Panc1 (cell line): ENCODE data around the gene SUPT16H. TPM values are rescaled to one million over a fixed set of nuclear protein-coding genes. Genes with fewer than 3 reads are reported as not detected.

Experiments
- ATAC-seq: fragments of 200-7000 bp; cut with Tn5 transposase; 2 replicates; pipeline ENCODE4 v1.9.1; 2020; ENCODE audit warnings: mild to moderate bottlenecking, moderate library complexity
- BruUV-seq: library from RNA; stranded (reverse); fragments of 400-500 nt; replicated peaks from 2 replicates; lab custom pipeline; 2021; lab: Mats Ljungman, UMichigan
- CTCF ChIA-PET: fragments of 300-600 bp; sonication (Branson Sonifier 250); formaldehyde crosslinking; loops from one replicate; lab custom pipeline; 2022; ENCODE audit warnings: antibody characterized with exemption; lab: Charles Lee
- POLR2A ChIA-PET: fragments of 300-600 bp; sonication (Branson Sonifier 250); formaldehyde crosslinking; loops from one replicate; lab custom pipeline; 2022; ENCODE audit warnings: antibody characterized with exemption; lab: Charles Lee
- DNase-seq: peaks from one replicate; pipeline ENCODE4 v3.0.0-alpha.2; 2010; ENCODE audit warnings: low read depth, low spot score
- H3K27ac ChIP-seq: 2 replicates; pipeline ENCODE4 v1.5.1; 2011; ENCODE audit warnings: mild to moderate bottlenecking, low read length, inconsistent platforms
- H3K27me3 ChIP-seq: fragments of 200-500 bp; sonication (Bioruptor generic); 2 replicates; pipeline ENCODE4 v1.6.0; 2014; ENCODE audit warnings: low read length, inconsistent platforms; ENCODE audit not compliant: control insufficient read depth, insufficient read depth
- H3K36me3 ChIP-seq: fragments of 200-500 bp; sonication (Bioruptor generic); 2 replicates; pipeline ENCODE4 v1.5.1; 2014; ENCODE audit warnings: inconsistent platforms, mild to moderate bottlenecking, low read length, moderate library complexity; ENCODE audit not compliant: control insufficient read depth, insufficient read depth
- H3K4me1 ChIP-seq: 2 replicates; pipeline ENCODE4 v1.5.1; 2011; ENCODE audit warnings: inconsistent platforms, mild to moderate bottlenecking, low read length, moderate library complexity; ENCODE audit not compliant: control insufficient read depth, insufficient read depth
- H3K4me3 ChIP-seq, 2 experiments: 2 replicates each; pipeline ENCODE4 v1.5.1; 2011 to 2012; ENCODE audit warnings: low read depth in 2 of 2, low read length in 2 of 2, mild to moderate bottlenecking in 2 of 2, inconsistent platforms in 1 of 2, moderate library complexity in 1 of 2
- H3K9me3 ChIP-seq: fragments of 200-500 bp; sonication (Bioruptor generic); 2 replicates; pipeline ENCODE4 v1.5.1; 2014; ENCODE audit warnings: low read depth, mild to moderate bottlenecking, inconsistent platforms, low read length, moderate library complexity; ENCODE audit not compliant: control insufficient read depth, insufficient read depth
- POLR2AphosphoS5 ChIP-seq: IDR thresholded peaks from 2 replicates; pipeline ENCODE4 v1.6.1; 2012; ENCODE audit warnings: mild to moderate bottlenecking, low read depth, low read length, moderate library complexity
- SIN3A ChIP-seq: IDR thresholded peaks from 2 replicates; pipeline ENCODE4 v1.6.1; 2012; ENCODE audit warnings: low read depth, mild to moderate bottlenecking, low read length, moderate library complexity, borderline replicate concordance; ENCODE audit not compliant: insufficient read depth
- TCF7L2 ChIP-seq: IDR thresholded peaks from 2 replicates; pipeline ENCODE4 v1.6.1; 2011; ENCODE audit warnings: mild to moderate bottlenecking, low read depth, low read length, inconsistent platforms
- in situ Hi-C: cut with HindIII; loops from 2 replicates; pipeline ENCODE4 v1.10.0; 2016; ENCODE audit warnings: low sequenced_read_pairs, low pct_unique_long_range_greater_than_20kb
- intact Hi-C: fragments of 100-400 bp; cut with micrococcal nuclease; formaldehyde crosslinking; loops from one replicate; pipeline ENCODE4 v1.10.0; 2022; ENCODE audit not compliant: unreplicated experiment
- total RNA-seq: library from RNA; stranded (reverse); gene quantifications from one replicate; pipeline ENCODE4 v1.2.1, GENCODE V29; 2021; ENCODE audit not compliant: unreplicated experiment
- TF ChIP-seq, protein P1 (sequence below), 2 experiments: IDR thresholded peaks; 2 replicates each; pipeline ENCODE4 v1.6.1; 2011 to 2012; ENCODE audit warnings: low read depth in 2 of 2, control low read depth in 1 of 2, low read length in 1 of 2, mild to moderate bottlenecking in 1 of 2, moderate library complexity in 1 of 2; ENCODE audit not compliant: insufficient read depth in 1 of 2
- TF ChIP-seq, protein P2 (sequence below): fragments of 450-650 bp; IDR thresholded peaks from 2 replicates; pipeline ENCODE4 v1.5.1; 2017; ENCODE audit warnings: mild to moderate bottlenecking

The SUPT16H gene
- total RNA-seq, 1 experiment from 2014 or later, result 84.5 TPM

DNA sequence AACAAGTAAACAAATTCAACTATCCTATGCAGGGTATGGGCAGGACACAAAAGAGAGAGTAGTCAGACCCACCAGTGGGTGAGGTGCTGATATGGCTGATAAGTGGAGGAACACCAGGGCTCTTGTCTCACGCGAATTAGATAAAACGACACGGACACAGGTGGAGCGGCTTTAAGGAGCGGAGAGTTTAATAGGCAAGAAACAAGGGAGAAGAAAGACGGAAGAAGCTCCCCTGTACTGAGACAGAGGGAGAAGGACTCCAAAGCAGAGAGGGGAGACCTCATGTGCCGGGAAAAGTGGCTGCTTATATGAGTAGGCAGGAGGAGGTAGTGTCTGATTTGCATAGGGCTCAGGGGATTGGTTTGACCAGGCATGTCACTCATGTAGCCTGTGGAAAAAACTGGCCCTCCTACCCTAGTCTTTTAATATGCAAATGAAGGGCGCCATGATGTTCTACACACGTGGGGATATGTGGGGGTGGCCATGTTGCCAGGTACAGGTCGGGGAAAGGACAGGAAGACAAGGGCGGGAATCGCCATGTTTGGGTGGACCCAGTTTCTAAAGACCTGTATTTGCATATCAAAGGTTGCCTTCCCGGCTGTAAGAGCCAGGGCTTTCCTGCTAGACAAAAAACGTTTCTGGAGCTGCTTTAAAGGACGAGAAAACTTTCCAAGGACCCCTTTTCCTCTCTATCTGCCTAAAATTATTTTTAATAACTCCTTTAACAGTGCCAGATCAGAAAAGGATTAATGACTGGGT is 75.2 kb downstream of the SUPT16H start:
- Histone ChIP-seq H3K4me3 (peak overlapping the region in 1 of 2 experiments; percentile 35; a peak in 2 of 4 replicates), H3K4me1 (no peaks in the 10 kb centered on the region), H3K27ac (0 out of 2 replicates have a peak overlapping the region, but pooled peaks have one; percentile 36), H3K27me3 (no peaks in the 10 kb centered on the region), H3K36me3 (no peaks in the 10 kb centered on the region), H3K9me3 (no peaks in the 10 kb centered on the region)
- DNase-seq, result no peak
- POLR2A ChIA-PET, result no interaction called here
- no TSS peak for BruUV-seq
- in situ Hi-C loops (no loop called here), intact Hi-C loops (no loop called here)
- CTCF ChIA-PET, result no interaction called here
- ATAC-seq, result peak; percentile 81
- TF ChIP-seq, protein P1, sequence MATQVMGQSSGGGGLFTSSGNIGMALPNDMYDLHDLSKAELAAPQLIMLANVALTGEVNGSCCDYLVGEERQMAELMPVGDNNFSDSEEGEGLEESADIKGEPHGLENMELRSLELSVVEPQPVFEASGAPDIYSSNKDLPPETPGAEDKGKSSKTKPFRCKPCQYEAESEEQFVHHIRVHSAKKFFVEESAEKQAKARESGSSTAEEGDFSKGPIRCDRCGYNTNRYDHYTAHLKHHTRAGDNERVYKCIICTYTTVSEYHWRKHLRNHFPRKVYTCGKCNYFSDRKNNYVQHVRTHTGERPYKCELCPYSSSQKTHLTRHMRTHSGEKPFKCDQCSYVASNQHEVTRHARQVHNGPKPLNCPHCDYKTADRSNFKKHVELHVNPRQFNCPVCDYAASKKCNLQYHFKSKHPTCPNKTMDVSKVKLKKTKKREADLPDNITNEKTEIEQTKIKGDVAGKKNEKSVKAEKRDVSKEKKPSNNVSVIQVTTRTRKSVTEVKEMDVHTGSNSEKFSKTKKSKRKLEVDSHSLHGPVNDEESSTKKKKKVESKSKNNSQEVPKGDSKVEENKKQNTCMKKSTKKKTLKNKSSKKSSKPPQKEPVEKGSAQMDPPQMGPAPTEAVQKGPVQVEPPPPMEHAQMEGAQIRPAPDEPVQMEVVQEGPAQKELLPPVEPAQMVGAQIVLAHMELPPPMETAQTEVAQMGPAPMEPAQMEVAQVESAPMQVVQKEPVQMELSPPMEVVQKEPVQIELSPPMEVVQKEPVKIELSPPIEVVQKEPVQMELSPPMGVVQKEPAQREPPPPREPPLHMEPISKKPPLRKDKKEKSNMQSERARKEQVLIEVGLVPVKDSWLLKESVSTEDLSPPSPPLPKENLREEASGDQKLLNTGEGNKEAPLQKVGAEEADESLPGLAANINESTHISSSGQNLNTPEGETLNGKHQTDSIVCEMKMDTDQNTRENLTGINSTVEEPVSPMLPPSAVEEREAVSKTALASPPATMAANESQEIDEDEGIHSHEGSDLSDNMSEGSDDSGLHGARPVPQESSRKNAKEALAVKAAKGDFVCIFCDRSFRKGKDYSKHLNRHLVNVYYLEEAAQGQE (IDR thresholded peaks at IDR 0.05; ENCODE audit: insufficient read depth in 1 of 2, low read depth in 2 of 2, low read length in 1 of 2), result no peak
- TF ChIP-seq SIN3A (no peak), POLR2AphosphoS5 (no peak), TCF7L2 (no peak)
- TF ChIP-seq, protein P2, sequence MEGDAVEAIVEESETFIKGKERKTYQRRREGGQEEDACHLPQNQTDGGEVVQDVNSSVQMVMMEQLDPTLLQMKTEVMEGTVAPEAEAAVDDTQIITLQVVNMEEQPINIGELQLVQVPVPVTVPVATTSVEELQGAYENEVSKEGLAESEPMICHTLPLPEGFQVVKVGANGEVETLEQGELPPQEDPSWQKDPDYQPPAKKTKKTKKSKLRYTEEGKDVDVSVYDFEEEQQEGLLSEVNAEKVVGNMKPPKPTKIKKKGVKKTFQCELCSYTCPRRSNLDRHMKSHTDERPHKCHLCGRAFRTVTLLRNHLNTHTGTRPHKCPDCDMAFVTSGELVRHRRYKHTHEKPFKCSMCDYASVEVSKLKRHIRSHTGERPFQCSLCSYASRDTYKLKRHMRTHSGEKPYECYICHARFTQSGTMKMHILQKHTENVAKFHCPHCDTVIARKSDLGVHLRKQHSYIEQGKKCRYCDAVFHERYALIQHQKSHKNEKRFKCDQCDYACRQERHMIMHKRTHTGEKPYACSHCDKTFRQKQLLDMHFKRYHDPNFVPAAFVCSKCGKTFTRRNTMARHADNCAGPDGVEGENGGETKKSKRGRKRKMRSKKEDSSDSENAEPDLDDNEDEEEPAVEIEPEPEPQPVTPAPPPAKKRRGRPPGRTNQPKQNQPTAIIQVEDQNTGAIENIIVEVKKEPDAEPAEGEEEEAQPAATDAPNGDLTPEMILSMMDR, result no peak

DNA sequence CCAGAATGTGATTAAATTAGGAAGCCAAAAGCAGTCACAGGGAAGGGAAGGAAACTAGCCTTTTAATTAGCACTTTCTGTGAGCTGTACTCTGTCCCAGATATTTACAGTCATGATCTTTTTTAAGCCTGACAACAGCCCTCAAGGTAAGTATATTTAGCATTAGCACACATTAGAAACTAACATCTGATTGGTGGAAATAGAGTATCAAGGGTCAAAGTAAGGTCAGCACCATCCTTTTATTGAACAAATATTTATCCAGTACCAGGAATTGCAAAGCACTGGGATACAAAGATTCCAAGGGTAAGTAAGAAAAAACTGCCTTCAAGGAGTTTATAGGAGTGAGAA is 75.7 kb downstream of the SUPT16H start:
- ATAC-seq (no peak), DNase-seq (no peak)
- intact Hi-C loops, result no loop called here
- no peak for TF ChIP-seq TCF7L2
- no peak for TF ChIP-seq SIN3A
- TF ChIP-seq, protein P1 (IDR thresholded peaks at IDR 0.05; ENCODE audit: insufficient read depth in 1 of 2, low read depth in 2 of 2, low read length in 1 of 2), result no peak
- TF ChIP-seq POLR2AphosphoS5, result no peak
- TF ChIP-seq, protein P2, result no peak
- CTCF ChIA-PET, result no interaction called here
- Histone ChIP-seq H3K27ac (no peak overlapping the region), H3K9me3 (no peaks in the 10 kb centered on the region), H3K27me3 (no peaks in the 10 kb centered on the region), H3K4me3 (peak overlapping the region in 1 of 2 experiments; percentile 33; a peak in 1 of 4 replicates), H3K4me1 (no peaks in the 10 kb centered on the region), H3K36me3 (no peaks in the 10 kb centered on the region)
- POLR2A ChIA-PET, result no interaction called here
- in situ Hi-C loops, result no loop called here
- no TSS peak for BruUV-seq
